Natural killer cell (primary cell): Measurements from ENCODE around the gene EIF4E1B. TPM values are rescaled to one million over a fixed set of nuclear protein-coding genes. Genes with fewer than 3 reads are reported as not detected.
A peak's percentile ranks its signal among the peaks of the same experiment; 100 is the strongest.

ENCODE experiments used
- ATAC-seq, 3 donors: fragments of 150-1000 bp in 2 of 3; fragments of 200-7000 bp in 1 of 3; cut with Tn5 transposase; 1 replicate in 1 of 3; 2 replicates in 2 of 3; pipeline ENCODE4 v1.10.0; 2021; ENCODE audit warnings: mild to moderate bottlenecking in 2 of 3, moderate library complexity in 2 of 3
- DNase-seq, 2 donors: peaks; one replicate each; pipeline versions ENCODE4 v3.0.0 to v3.0.0-alpha.2; 2013 to 2021; ENCODE audit warnings: mixed read lengths in 1 of 2
- H3K27ac ChIP-seq: one replicate; pipeline ENCODE4 v1.5.1; 2013; ENCODE audit warnings: mild to moderate bottlenecking, low read length
- H3K27me3 ChIP-seq: one replicate; pipeline ENCODE4 v1.6.1; 2013; ENCODE audit warnings: low read length; ENCODE audit not compliant: control insufficient read depth, insufficient read depth
- H3K36me3 ChIP-seq: one replicate; pipeline ENCODE4 v1.6.1; 2013; ENCODE audit warnings: low read length; ENCODE audit not compliant: control insufficient read depth, insufficient read depth
- H3K4me1 ChIP-seq: one replicate; pipeline ENCODE4 v1.6.1; 2013; ENCODE audit warnings: low read length; ENCODE audit not compliant: control insufficient read depth, insufficient read depth
- H3K4me3 ChIP-seq: one replicate; pipeline ENCODE4 v1.5.1; 2013; ENCODE audit warnings: low read length
- H3K9me3 ChIP-seq: one replicate; pipeline ENCODE4 v1.6.1; 2013; ENCODE audit warnings: low read length; ENCODE audit not compliant: control insufficient read depth, insufficient read depth
- H3K27ac Mint-ChIP-seq, 2 donors: one replicate each; pipeline ENCODE4 v1.8.0; 2022; ENCODE audit warnings: mild to moderate bottlenecking in 2 of 2, mixed read lengths in 2 of 2, moderate library complexity in 1 of 2
- H3K27me3 Mint-ChIP-seq, 2 donors: one replicate each; pipeline ENCODE4 v1.8.0; 2022; ENCODE audit warnings: low read depth in 2 of 2, mixed read lengths in 2 of 2
- H3K36me3 Mint-ChIP-seq: one replicate; pipeline ENCODE4 v1.8.0; 2022; ENCODE audit warnings: mixed read lengths
- H3K4me1 Mint-ChIP-seq, 2 donors: one replicate each; pipeline ENCODE4 v1.8.0; 2022; ENCODE audit warnings: mixed read lengths in 2 of 2
- H3K4me3 Mint-ChIP-seq: one replicate; pipeline ENCODE4 v1.8.0; 2022; ENCODE audit warnings: mild to moderate bottlenecking, moderate library complexity, mixed read lengths
- H3K9me3 Mint-ChIP-seq, 2 donors: one replicate each; pipeline ENCODE4 v1.8.0; 2022; ENCODE audit warnings: mixed read lengths in 2 of 2
- CTCF ChIP-seq: fragments of 200-600 bp; IDR thresholded peaks from one replicate; pipeline ENCODE4 v1.8.0; 2022; ENCODE audit warnings: antibody characterized with exemption
- WGBS: methylation state at CpG from one replicate; pipeline ENCODE4 v1.1.7; 2013; ENCODE audit warnings: missing lambda C conversion rate; ENCODE audit not compliant: insufficient coverage; 5-methylcytosine and 5-hydroxymethylcytosine counted together
- intact Hi-C: fragments of 100-400 bp; cut with micrococcal nuclease; formaldehyde crosslinking; loops from one replicate; pipeline ENCODE4 v1.14.2; 2022
- total RNA-seq, 4 donors: library from RNA; stranded (reverse); fragments of 120-200 nt in 1 of 4; gene quantifications; one replicate each; pipeline versions ENCODE4 v1.2.3 to v1.2.4, GENCODE V29; 2013 to 2022

The EIF4E1B gene
- total RNA-seq, 3 donors from 2014 or later (not counting 1 experiment from before 2014, with no cell fraction given) = not detected

- H3K27ac Mint-ChIP-seq = no peak overlapping the region
- 90% methylated on average over 4 of the region's 4 CpGs for WGBS
Measured at GRCh38 chr5:176608142-176608705, 22.3 kb upstream of the EIF4E1B start.

GRCh38 chr5:176608937-176609723 is 21.3 kb upstream of the EIF4E1B start:
- Mint-ChIP-seq H3K4me1 (peaks cover 9 to 10% of the 10 kb centered on the region in 2 donors), H3K9me3 (no peaks in the 10 kb centered on the region), H3K4me3 (peak overlapping the region; percentile 91), H3K36me3 (no peaks in the 10 kb centered on the region), H3K27ac (peak overlapping the region in 1 of 2 donors; percentile 37), H3K27me3 (peaks cover 18 to 21% of the 10 kb centered on the region in 2 donors)
- ATAC-seq (no peak), DNase-seq (no peak)
- H3K27me3 ChIP-seq = peaks cover 4% of the 10 kb centered on the region
- H3K9me3 ChIP-seq = no peaks in the 10 kb centered on the region
- WGBS = 35% methylated on average over 46 of the region's 46 CpGs
- TF ChIP-seq CTCF = no peak
- H3K27ac ChIP-seq = no peak overlapping the region
- H3K4me3 ChIP-seq = no peak overlapping the region
- intact Hi-C loops = no loop called here
- peaks cover 13% of the 10 kb centered on the region for H3K4me1 ChIP-seq
- no peaks in the 10 kb centered on the region for H3K36me3 ChIP-seq

More at GRCh38 chr5:176608142-176608705, 22.3 kb upstream of the EIF4E1B start:
- H3K36me3 Mint-ChIP-seq = no peaks in the 10 kb centered on the region
- no peak for TF ChIP-seq CTCF
- no peaks in the 10 kb centered on the region for H3K9me3 Mint-ChIP-seq
- intact Hi-C loops = no loop called here
- H3K27me3 ChIP-seq = peaks cover under 1% of the 10 kb centered on the region
- DNase-seq (no peak), ATAC-seq (no peak)
- H3K27me3 Mint-ChIP-seq = peaks cover 18 to 23% of the 10 kb centered on the region in 2 donors
- H3K27ac ChIP-seq = no peak overlapping the region
- H3K4me3 ChIP-seq = no peak overlapping the region
- H3K9me3 ChIP-seq = no peaks in the 10 kb centered on the region
- H3K4me3 Mint-ChIP-seq = peak overlapping the region; percentile 47
- peaks cover 13% of the 10 kb centered on the region for H3K4me1 ChIP-seq
- H3K36me3 ChIP-seq = no peaks in the 10 kb centered on the region
- H3K4me1 Mint-ChIP-seq = peaks cover 9 to 10% of the 10 kb centered on the region in 2 donors

DNA sequence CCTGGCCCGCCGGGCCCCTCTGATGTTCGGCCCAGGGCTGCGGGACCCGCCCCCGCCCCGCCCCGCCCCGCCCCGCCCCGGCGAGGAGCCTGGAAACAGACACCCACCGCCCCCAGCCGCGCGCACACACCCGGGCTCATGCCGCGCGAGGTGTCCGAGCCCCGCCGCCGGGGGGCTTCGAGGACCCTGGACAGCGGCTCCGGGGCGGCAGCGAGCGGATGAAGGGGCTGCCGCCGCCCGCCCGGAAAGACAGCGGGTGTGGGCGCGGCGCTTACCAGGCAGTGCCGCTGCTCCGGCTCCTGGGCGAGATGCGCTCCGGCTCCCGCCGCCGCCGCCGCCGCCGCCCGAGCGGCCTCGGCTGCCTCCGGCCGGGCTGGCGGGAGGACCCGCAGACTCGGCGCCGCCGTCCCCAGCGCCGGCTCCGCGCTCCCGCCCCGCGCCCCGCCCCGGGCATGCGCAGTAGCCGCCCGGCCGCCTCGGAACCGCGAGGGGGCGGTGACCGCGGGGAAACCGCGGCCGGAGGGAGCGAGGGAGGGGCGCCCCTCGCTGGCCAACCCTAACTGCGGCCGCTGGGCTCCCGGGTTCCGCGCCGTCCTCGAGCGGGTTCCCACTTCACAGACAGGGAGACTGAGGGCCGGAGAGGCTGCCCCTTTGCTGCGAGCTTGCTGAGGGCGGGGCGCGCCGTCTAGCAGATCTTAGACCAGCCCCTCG is 20.6 kb upstream of the EIF4E1B start, which contains the start of gene GPRIN1:
GPRIN1 (minus strand) TSS at position 433 of the 711 bp plus-strand sequence. CDS start 10,322 bp downstream, outside the sequence.
- peak within 1 kb of the TSS; percentile 91 for H3K4me3 Mint-ChIP-seq
- DNase-seq = peak; percentile 57 to 72
- H3K27ac Mint-ChIP-seq = peak within 1 kb of the TSS in 1 of 2 donors; percentile 37
- peaks cover 13% of the 10 kb centered on the region for H3K4me1 ChIP-seq
- no peaks in the 10 kb centered on the region for H3K9me3 Mint-ChIP-seq
- no peaks in the 10 kb centered on the region for H3K9me3 ChIP-seq
- H3K27me3 ChIP-seq = peaks cover 4% of the 10 kb centered on the region
- under 1% methylated on average over 99 of the region's 101 CpGs for WGBS
- H3K4me3 ChIP-seq = peak within 1 kb of the TSS; percentile 68
- no peak within 1 kb of the TSS for H3K27ac ChIP-seq
- intact Hi-C loops = no loop called here
- peak; percentile 68 to 82 (median 70) for ATAC-seq
- H3K36me3 ChIP-seq = no peaks in the 10 kb centered on the region
- H3K4me1 Mint-ChIP-seq = peaks cover 9 to 10% of the 10 kb centered on the region in 2 donors
- no peaks in the 10 kb centered on the region for H3K36me3 Mint-ChIP-seq
- no peak for TF ChIP-seq CTCF
- peaks cover 18 to 22% of the 10 kb centered on the region in 2 donors for H3K27me3 Mint-ChIP-seq
